ENCODE measurements around the gene CDK5RAP3.
"Not testable (repeated sequence)": the region's sequence is repeated elsewhere in the genome, so short reads cannot be mapped to it uniquely, and the experiment has no call there.

Gene CDK5RAP3

GRCh38 chr17:48012151-48012520 is 41.2 kb downstream of the CDK5RAP3 start:
- DNase-seq (ENCODE audit: low read depth) = peak; percentile 78
- no peak for TF ChIP-seq CTCF (IDR thresholded peaks at IDR 0.05; ENCODE audit: insufficient read depth, low read depth, low read length, missing control alignments)
- peak overlapping the region; percentile 28; the same call in 1 of the 2 replicates for H3K4me3 ChIP-seq (ENCODE audit: low read depth, low read length)

- no peak overlapping the region for H3K4me3 ChIP-seq (ENCODE audit: low read depth, low read length)
- no peak for TF ChIP-seq CTCF (IDR thresholded peaks at IDR 0.05; ENCODE audit: insufficient read depth, low read depth, low read length, missing control alignments)
- DNase-seq (ENCODE audit: low read depth) = no peak
These were observed 41.7 kb downstream of the CDK5RAP3 start for GRCh38 chr17:48012654-48013053.

- no peak for DNase-seq (ENCODE audit: low read depth)
- H3K4me3 ChIP-seq (ENCODE audit: low read depth, low read length) = no peak overlapping the region
- no peak for TF ChIP-seq CTCF (IDR thresholded peaks at IDR 0.05; ENCODE audit: insufficient read depth, low read depth, low read length, missing control alignments)
These were observed 43.1 kb downstream of the CDK5RAP3 start for GRCh38 chr17:48013876-48014594.

GRCh38 chr17:48014595-48015111 is 43.7 kb downstream of the CDK5RAP3 start:
- H3K4me3 ChIP-seq (ENCODE audit: low read depth, low read length) = no peak overlapping the region
- no peak for TF ChIP-seq CTCF (IDR thresholded peaks at IDR 0.05; ENCODE audit: insufficient read depth, low read depth, low read length, missing control alignments)
- DNase-seq (ENCODE audit: low read depth) = no peak

DNA sequence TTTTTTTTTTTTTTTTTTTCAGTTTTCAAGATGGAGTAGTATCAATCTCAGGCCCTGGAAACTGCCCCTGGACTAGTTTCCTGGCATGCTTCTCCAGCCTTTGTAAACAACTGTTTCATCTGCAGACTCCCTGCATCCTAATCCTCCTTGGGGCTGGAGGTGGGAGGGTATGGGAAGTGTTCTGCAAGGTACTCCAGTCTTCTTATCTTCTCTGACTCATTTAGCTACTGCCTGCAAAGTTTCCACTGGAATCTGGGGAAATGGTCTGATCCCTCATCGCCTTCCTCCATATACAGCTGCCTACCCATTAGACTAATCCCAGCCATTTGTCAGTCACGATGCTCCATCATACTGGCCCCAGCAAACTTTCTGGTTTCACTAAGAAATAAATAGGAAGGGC is 45.2 kb downstream of the CDK5RAP3 start:
- TF ChIP-seq CTCF (IDR thresholded peaks at IDR 0.05; ENCODE audit: insufficient read depth, low read depth, low read length, missing control alignments) = no peak
- no peak for DNase-seq (ENCODE audit: low read depth)
- no peak overlapping the region for H3K4me3 ChIP-seq (ENCODE audit: low read depth, low read length)

DNA sequence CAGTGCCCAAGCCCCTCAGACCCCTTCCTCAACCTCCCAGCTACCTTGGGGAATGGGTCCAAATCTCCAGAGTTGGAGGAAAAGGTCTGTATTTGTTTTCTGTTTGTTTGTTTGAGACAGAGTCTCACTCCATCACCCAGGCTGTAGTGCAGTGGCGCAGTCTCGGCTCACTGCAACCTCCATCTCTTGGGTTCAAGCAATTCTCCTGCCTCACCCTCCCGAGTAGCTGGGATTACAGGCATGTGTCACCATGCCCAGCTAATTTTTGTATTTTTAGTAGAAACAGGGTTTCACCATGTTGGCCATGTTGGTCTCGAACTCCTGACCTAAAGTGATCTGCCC is 46.9 kb downstream of the CDK5RAP3 start:
- DNase-seq (ENCODE audit: low read depth); H3K4me3 ChIP-seq (ENCODE audit: low read depth, low read length): not testable (repeated sequence)

GRCh38 chr17:48021934-48022333 is 51.0 kb downstream of the CDK5RAP3 start:
- TF ChIP-seq CTCF (IDR thresholded peaks at IDR 0.05; ENCODE audit: insufficient read depth, low read depth, low read length, missing control alignments) = no peak
- DNase-seq (ENCODE audit: low read depth) = no peak
- H3K4me3 ChIP-seq (ENCODE audit: low read depth, low read length) = no peak overlapping the region

All from GM12865 (cell line).